Measurements from ENCODE around the gene RNF40.
A peak's percentile ranks its signal among the peaks of the same experiment; 100 is the strongest.

Gene RNF40

DNA sequence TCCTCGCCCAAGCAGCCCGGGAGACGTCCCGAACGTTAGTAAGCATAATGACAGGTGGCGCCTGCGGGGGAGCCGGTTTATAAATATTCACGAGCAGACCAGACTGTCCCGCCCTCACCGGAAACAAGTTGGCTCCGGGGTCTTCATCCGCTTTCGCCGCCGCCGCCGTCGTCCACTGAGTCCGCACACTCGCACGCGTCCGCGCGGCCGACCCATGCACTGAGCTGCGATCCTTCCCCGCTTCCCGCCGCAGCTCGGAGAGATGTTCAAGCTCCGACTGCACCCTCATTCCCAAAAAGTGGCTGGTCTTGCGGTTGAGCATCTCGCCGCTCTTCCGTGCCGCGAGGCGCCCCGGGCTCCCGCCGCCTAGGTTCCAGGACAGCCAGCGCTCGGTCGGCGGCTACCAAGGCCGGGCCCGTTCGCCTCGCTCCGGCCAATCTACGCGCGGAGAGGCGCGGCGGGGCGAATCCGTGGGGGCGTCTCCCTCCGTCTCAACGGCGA, 645 bp upstream of the RNF40 start:
- TF ChIP-seq, protein P1, sequence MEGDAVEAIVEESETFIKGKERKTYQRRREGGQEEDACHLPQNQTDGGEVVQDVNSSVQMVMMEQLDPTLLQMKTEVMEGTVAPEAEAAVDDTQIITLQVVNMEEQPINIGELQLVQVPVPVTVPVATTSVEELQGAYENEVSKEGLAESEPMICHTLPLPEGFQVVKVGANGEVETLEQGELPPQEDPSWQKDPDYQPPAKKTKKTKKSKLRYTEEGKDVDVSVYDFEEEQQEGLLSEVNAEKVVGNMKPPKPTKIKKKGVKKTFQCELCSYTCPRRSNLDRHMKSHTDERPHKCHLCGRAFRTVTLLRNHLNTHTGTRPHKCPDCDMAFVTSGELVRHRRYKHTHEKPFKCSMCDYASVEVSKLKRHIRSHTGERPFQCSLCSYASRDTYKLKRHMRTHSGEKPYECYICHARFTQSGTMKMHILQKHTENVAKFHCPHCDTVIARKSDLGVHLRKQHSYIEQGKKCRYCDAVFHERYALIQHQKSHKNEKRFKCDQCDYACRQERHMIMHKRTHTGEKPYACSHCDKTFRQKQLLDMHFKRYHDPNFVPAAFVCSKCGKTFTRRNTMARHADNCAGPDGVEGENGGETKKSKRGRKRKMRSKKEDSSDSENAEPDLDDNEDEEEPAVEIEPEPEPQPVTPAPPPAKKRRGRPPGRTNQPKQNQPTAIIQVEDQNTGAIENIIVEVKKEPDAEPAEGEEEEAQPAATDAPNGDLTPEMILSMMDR (IDR thresholded peaks at IDR 0.05; ENCODE audit: unreplicated experiment in 3 of 3) = no peak
- Mint-ChIP-seq H3K36me3 (ENCODE audit: low read depth) (peaks cover 35% of the 10 kb centered on the region), H3K9me3 (no peaks in the 10 kb centered on the region), H3K27ac (peak overlapping the region; percentile 17 to 86 (median 77)), H3K27me3 (ENCODE audit: low read depth) (no peaks in the 10 kb centered on the region), H3K4me3 (peak overlapping the region; percentile 88 to 98 (median 97)), H3K4me1 (peaks cover 23% of the 10 kb centered on the region)

DNA sequence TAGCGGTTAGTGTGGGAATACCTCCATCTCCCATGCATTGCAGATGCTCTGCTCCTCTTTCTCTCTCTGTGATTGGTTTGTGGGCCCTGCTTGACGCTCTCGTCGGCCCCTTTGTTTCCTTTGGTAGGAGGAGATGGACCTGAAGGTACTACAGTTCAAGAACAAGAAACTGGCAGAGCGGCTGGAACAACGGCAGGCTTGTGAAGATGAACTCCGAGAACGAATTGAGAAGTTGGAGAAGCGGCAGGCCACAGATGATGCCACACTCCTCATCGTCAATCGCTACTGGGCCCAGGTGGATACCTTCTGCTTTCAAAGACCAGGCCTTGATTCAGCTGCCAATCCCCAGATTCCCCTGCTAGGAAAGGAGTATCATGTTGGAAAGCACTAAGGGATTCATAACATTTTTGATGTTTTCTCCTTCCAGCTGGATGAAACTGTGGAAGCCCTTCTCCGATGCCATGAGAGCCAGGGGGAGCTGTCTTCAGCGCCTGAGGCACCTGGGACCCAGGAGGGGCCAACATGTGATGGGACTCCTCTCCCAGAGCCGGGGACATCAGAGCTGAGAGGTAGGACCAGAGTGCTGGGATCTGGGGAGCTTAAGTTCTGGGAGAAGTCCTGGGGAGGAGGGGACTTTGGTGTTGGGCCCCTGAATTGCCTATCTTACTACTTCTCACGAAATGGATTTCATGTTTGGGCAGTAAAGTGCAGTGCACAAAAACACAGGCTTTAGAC, 1.0 kb downstream of the RNF40 start:
- Mint-ChIP-seq H3K27ac (peak overlapping the region; percentile 17 to 86 (median 85)), H3K27me3 (ENCODE audit: low read depth) (no peaks in the 10 kb centered on the region), H3K4me3 (peak overlapping the region; percentile 88 to 98 (median 97)), H3K4me1 (peaks cover 23% of the 10 kb centered on the region), H3K9me3 (no peaks in the 10 kb centered on the region), H3K36me3 (ENCODE audit: low read depth) (peaks cover 47% of the 10 kb centered on the region)
- TF ChIP-seq, protein P1 (IDR thresholded peaks at IDR 0.05; ENCODE audit: unreplicated experiment in 3 of 3) = no peak

GRCh38 chr16:30764086-30764485, 2.0 kb downstream of the RNF40 start:
- Mint-ChIP-seq H3K4me1 (peaks cover 23% of the 10 kb centered on the region), H3K27ac (no peak overlapping the region), H3K9me3 (no peaks in the 10 kb centered on the region), H3K36me3 (ENCODE audit: low read depth) (peaks cover 53% of the 10 kb centered on the region), H3K4me3 (peak overlapping the region; percentile 88 to 98 (median 97)), H3K27me3 (ENCODE audit: low read depth) (no peaks in the 10 kb centered on the region)
- TF ChIP-seq, protein P1 (IDR thresholded peaks at IDR 0.05; ENCODE audit: unreplicated experiment in 3 of 3) = no peak

DNA sequence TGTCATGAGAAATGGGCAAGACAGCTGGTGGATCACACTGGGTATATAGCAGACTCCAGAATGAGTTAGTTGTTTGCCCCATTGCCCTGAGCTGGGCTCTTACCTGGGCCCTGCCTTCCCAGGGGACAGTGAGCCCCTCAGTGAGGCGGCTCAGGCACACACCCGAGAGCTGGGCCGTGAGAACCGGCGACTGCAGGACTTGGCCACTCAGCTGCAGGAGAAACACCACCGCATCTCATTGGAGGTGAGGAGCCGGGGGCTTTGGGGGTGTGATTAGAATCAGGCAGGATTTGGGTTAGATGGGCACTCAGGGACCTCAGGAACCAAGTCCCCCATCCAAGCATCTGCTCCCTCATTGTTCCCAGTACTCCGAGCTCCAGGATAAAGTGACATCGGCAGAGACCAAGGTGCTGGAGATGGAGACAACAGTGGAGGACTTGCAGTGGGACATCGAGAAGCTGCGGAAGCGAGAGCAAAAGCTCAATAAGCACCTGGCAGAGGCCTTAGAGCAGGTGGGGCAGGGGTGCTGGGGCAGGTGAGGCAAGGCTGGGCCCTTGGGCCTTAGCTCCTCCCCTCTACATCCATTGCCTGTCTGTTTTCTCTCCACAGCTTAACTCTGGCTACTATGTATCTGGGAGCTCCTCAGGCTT, 2.8 kb downstream of the RNF40 start:
- Mint-ChIP-seq H3K27ac (no peak overlapping the region), H3K9me3 (no peaks in the 10 kb centered on the region), H3K4me3 (peak overlapping the region; percentile 30 to 55 (median 38)), H3K36me3 (ENCODE audit: low read depth) (peaks cover 58% of the 10 kb centered on the region), H3K27me3 (ENCODE audit: low read depth) (no peaks in the 10 kb centered on the region), H3K4me1 (peaks cover 23% of the 10 kb centered on the region)
- TF ChIP-seq, protein P1 (IDR thresholded peaks at IDR 0.05; ENCODE audit: unreplicated experiment in 3 of 3) = no peak

GRCh38 chr16:30766206-30766932, 4.2 kb downstream of the RNF40 start:
- TF ChIP-seq, protein P1 (IDR thresholded peaks at IDR 0.05; ENCODE audit: unreplicated experiment in 3 of 3) = no peak
- no peaks in the 10 kb centered on the region for H3K27me3 Mint-ChIP-seq (ENCODE audit: low read depth)
- no peaks in the 10 kb centered on the region for H3K9me3 Mint-ChIP-seq
- H3K36me3 Mint-ChIP-seq (ENCODE audit: low read depth) = peaks cover 60% of the 10 kb centered on the region
- peaks cover 17% of the 10 kb centered on the region for H3K4me1 Mint-ChIP-seq
- H3K4me3 Mint-ChIP-seq = no peak overlapping the region
- no peak overlapping the region for H3K27ac Mint-ChIP-seq
